Measurements from ENCODE around the gene THAP10. TPM values are rescaled to one million over a fixed set of nuclear protein-coding genes. Genes with fewer than 3 reads are reported as not detected.

Gene THAP10
- total RNA-seq, 1 donor from 2014 or later, result 0.79 TPM

GRCh38 chr15:70892912-70893560 is 803 bp upstream of the THAP10 start:
- no peak for FAIRE-seq
- Histone ChIP-seq H3K36me3 (ENCODE audit: control insufficient read depth, insufficient read depth, low read length) (no peaks in the 10 kb centered on the region), H3K27me3 (ENCODE audit: control insufficient read depth, insufficient read depth, low read length) (no peaks in the 10 kb centered on the region), H3K4me3 (ENCODE audit: low read depth, low read length) (peak overlapping the region; percentile 63)
- DNase-seq (ENCODE audit: low read depth), result peak; percentile 62
- peak; percentile 63 for TF ChIP-seq CTCF (IDR thresholded peaks at IDR 0.05; ENCODE audit: insufficient read depth, low read length, severe bottlenecking)

GRCh38 chr15:70882361-70882760 is 9.9 kb downstream of the THAP10 start:
- no peak for FAIRE-seq
- H3K4me3 ChIP-seq (ENCODE audit: low read depth, low read length), result no peak overlapping the region

DNA sequence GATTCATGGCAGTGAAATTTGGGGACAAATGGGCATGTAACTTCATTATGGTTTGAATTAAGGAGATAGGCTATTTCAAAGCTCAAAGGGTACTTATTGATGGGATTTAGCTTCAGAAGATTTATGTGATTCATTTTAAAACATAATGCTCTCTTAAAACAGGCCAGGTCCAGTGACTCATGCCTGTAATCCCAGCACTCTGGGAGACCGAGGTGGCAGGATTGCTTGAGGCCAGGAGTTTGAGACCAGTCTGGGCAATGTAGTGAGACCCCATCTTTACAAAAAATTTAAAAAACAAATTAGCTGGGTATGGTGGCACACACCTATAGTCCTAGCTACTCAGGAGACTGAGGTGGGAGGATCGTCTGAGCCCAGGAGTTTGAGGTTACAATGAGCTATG is 11.5 kb downstream of the THAP10 start:
- Histone ChIP-seq H3K27me3 (ENCODE audit: control insufficient read depth, insufficient read depth, low read length) (no peaks in the 10 kb centered on the region), H3K4me3 (ENCODE audit: low read depth, low read length) (no peak overlapping the region), H3K36me3 (ENCODE audit: control insufficient read depth, insufficient read depth, low read length) (no peaks in the 10 kb centered on the region)
- TF ChIP-seq CTCF (IDR thresholded peaks at IDR 0.05; ENCODE audit: insufficient read depth, low read length, severe bottlenecking), result no peak
- DNase-seq (ENCODE audit: low read depth) (no peak), FAIRE-seq (no peak)

More at GRCh38 chr15:70882361-70882760, 9.9 kb downstream of the THAP10 start:
- DNase-seq (ENCODE audit: low read depth), result no peak
- TF ChIP-seq CTCF (IDR thresholded peaks at IDR 0.05; ENCODE audit: insufficient read depth, low read length, severe bottlenecking), result no peak
- Histone ChIP-seq H3K27me3 (ENCODE audit: control insufficient read depth, insufficient read depth, low read length) (no peaks in the 10 kb centered on the region), H3K36me3 (ENCODE audit: control insufficient read depth, insufficient read depth, low read length) (no peaks in the 10 kb centered on the region)

DNA sequence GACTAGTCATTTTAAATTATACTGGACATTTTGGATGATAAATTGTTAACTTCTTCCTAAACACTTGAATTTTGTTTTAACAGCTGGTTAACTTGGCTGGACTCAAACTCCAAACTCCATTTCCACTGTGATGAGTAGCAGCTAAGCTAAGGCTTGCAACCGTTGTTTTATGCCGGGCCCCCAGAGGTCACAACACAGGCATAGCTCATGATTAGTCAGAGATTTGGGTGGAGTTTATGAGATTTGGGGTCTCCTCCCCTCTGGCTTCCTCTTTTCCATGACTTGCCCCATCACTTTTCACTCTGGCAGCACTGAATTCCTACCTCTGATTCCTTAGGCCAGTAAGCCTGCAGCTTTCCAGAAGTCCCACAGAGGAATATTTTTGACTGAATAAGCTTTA is 12.8 kb downstream of the THAP10 start:
- FAIRE-seq (no peak), DNase-seq (ENCODE audit: low read depth) (no peak)
- TF ChIP-seq CTCF (IDR thresholded peaks at IDR 0.05; ENCODE audit: insufficient read depth, low read length, severe bottlenecking), result no peak
- H3K36me3 ChIP-seq (ENCODE audit: control insufficient read depth, insufficient read depth, low read length), result no peaks in the 10 kb centered on the region
- H3K27me3 ChIP-seq (ENCODE audit: control insufficient read depth, insufficient read depth, low read length), result no peaks in the 10 kb centered on the region
- no peak overlapping the region for H3K4me3 ChIP-seq (ENCODE audit: low read depth, low read length)

DNA sequence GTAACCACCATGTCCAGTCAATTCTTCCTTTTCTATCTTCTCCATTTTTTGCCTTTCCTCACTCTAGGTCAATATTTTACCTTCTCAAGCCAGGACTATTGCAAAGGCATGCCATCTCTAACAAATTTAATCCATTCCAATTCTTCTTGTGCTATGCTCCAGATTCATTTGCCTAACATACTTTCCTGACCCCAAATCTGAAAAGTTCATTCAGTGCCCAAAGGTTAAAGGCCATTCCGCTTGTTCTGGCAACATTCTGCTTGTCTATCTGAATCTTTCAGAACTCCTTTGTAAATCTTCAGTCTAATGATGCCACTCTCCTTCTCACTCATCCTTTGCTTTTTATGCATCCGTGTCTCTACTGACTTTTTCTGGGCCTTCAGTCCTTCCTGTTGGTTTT is 15.6 kb downstream of the THAP10 start:
- Histone ChIP-seq H3K4me3 (ENCODE audit: low read depth, low read length) (no peak overlapping the region), H3K27me3 (ENCODE audit: control insufficient read depth, insufficient read depth, low read length) (no peaks in the 10 kb centered on the region), H3K36me3 (ENCODE audit: control insufficient read depth, insufficient read depth, low read length) (no peaks in the 10 kb centered on the region)
- no peak for DNase-seq (ENCODE audit: low read depth)
- FAIRE-seq, result peak; percentile 62
- TF ChIP-seq CTCF (IDR thresholded peaks at IDR 0.05; ENCODE audit: insufficient read depth, low read length, severe bottlenecking), result no peak

GRCh38 chr15:70876011-70876410 is 16.2 kb downstream of the THAP10 start:
- Histone ChIP-seq H3K27me3 (ENCODE audit: control insufficient read depth, insufficient read depth, low read length) (no peaks in the 10 kb centered on the region), H3K4me3 (ENCODE audit: low read depth, low read length) (no peak overlapping the region), H3K36me3 (ENCODE audit: control insufficient read depth, insufficient read depth, low read length) (no peaks in the 10 kb centered on the region)
- no peak for DNase-seq (ENCODE audit: low read depth)
- TF ChIP-seq CTCF (IDR thresholded peaks at IDR 0.05; ENCODE audit: insufficient read depth, low read length, severe bottlenecking), result no peak
- no peak for FAIRE-seq
